ENCODE results near the gene TM7SF2.

- TF ChIP-seq CTCF (IDR thresholded peaks at IDR 0.05; ENCODE audit: insufficient read depth, low read length, poor library complexity, severe bottlenecking) (no peak), EZH2phosphoT487 (conservative IDR thresholded peaks at IDR 0.05; ENCODE audit: low read length) (no peak)
Measured at GRCh38 chr11:65103476-65103875, 8.2 kb upstream of the TM7SF2 start.

Data from SU-DHL-6 (cell line).